NOMO-1 treated with DMSO at 0.1 percent for 48 hours (cell line): ENCODE measurements around the gene TUBA8.

ENCODE experiments used
- DNase-seq: peaks from one replicate; lab custom pipeline; 2025; ENCODE audit not compliant: unreplicated experiment; lab: John Stamatoyannopoulos, UW

Gene TUBA8

DNA sequence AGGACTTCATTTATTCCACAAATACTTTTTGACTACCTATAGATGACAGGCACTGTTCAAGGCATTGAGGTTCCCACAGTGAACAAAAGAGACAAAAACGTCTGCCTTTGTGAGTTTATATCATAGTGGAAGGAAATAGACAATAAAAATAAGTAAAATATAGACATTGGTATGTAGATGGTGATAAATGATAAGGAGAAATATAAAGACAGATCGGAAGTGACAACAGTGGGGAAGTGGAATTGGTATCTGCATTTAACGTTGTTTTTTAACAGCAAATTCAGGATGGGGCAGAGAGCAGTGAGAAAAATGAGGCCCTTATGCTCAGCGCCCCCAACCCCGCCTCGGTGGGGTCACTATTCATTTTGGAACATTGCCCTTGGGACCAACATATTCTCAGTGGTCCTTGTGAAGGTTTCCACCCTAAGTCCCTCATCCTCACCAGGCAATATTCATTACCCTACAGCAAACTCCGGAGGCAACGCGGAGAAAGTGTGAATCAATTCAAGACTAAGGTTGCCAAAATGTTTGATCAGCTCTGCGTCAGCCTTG, 33.4 kb upstream of the TUBA8 start:
- no peak for DNase-seq

DNA sequence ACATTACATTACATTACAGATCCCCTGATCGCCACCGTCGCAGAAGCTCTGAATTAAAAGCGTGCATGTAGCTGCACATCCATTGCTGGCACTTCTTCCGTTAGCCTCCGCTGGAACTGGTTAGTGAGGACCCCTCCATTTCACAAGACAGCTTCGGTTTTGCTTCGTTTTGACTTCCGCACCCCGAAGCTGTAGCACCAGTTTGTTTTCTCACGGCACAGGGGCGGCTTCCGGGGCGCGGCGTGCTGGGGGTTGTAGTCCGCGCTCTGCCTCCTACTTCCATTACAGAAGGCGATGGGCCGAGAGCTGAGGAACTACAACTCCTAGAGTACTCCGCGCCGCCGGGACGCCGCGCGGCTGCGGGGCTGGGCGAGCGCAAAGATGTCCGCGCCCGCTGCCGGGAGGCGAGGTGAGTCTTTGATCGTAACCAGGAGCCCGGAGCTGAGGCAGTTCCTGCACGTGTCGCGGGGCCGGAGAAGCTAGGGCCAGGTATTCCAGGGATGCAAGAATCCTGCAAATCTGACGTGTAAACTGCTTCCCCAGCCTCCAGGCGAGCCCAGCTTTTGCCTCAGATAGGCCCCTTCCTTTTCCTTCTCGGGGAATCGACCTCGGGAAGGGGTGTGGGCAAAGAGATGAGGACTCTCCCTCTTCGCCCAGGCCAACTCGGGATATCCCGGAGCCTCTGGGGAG, 32.8 kb upstream of the TUBA8 start, which contains the start of gene PEX26:
TSS of gene PEX26 (plus strand) at position 352 of the 690 bp plus-strand sequence. CDS start 387 bp downstream, outside the sequence.
- peak; percentile 97 for DNase-seq

DNA sequence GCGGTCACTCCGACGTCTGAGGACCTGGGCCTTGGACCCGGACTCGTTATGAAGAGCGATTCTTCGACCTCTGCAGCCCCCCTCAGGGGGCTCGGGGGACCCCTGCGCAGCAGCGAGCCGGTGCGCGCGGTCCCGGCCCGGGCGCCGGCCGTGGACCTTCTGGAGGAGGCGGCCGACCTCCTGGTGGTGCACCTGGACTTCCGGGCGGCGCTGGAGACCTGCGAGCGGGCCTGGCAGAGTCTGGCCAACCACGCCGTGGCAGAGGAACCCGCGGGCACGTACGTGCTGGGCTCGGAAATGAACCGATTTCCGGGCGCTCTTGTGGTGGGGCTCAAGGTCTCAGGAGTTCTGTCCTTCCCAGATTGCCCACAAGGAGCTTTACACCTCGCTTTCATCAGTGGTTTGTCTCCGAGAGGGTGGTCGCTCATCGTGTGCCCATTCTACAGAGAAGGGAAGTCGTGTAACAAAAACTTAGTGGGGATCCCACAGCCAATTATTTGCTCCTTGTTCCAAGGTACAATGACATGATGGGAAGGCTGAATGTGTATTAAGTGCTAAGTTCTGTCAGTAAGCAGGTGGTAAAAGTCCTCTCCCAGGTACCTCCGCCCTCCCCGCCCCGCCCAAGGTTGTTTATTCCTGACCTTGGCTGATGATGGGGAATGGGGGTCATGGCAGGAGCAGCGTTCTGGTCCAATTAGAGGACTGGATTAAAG, 32.1 kb upstream of the TUBA8 start:
- DNase-seq: peak; percentile 16

DNA sequence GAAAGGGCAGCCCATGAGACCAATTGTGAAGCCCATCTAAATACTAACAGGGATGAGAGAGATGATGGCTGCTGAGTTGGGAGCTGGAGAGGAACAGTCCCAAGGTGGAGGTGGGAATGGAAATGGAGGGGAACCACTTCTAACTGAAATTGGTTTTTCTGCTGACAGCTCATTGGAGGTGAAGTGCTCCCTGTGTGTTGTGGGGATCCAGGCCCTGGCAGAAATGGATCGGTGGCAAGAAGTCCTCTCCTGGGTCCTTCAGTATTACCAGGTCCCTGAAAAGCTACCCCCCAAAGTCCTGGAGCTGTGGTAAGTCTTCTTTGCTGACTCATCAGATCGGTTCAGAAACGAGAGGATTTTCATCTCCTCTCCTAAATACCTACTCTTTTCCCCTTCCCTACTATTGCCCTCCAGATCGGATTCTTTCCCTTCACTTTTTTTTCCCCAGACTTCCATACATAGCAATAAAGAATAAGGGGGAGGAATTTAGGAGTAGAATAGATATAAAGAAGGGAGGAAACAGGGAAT, 30.8 kb upstream of the TUBA8 start:
- DNase-seq: no peak

DNA sequence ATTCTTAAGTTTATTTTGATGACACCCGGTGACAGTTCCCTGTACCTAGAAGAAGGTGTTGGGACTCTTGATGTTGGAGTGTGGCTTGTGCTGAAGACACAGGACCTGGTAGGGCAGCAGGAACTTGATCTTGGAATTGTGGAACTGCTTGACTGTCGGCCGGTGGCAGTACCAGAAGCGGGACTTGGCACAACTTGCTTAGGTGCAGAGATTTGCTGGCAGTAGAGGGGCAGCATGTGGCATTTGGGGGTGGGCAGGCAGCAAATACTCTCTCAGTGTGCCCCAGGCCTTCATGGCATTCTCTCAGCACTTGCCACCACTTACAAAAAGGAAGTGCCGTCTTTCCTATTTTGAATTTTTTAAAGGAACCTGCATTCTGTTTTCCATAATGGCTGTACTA, 29.2 kb upstream of the TUBA8 start:
- no peak for DNase-seq

DNA sequence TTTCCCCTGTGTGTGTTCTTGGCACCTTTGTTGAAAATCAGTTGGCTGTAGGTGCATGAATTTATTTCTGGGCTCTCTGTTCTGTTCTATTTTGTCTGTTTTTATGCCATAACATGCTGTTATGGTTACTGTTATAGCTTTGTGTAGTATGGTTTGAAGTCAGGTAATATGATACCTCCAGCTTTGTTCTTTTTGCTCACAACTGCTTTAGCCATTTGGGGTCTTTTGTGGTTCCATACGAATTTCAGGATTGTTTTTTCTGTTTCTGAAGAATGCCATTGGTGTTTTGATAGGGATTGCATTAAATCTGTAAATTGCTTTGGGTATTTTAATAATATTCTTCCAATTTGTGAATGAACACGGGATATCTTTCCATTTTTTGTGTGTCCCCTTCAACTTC, 28.1 kb upstream of the TUBA8 start:
- no peak for DNase-seq

DNA sequence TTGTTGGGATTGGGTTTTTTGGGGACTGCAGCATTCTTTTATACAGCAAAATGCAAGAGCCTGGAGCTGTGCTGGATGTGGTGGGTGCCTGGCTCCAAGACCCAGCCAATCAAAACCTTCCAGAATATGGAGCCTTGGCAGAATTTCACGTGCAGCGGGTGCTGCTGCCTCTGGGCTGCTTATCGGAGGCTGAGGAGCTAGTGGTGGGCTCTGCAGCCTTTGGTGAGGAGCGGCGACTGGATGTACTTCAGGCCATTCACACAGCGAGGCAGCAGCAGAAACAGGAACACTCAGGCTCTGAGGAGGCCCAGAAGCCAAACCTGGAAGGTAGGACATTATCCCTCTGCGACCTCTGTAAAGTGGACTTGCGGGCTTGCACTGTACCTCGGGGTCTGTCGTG, 27.2 kb upstream of the TUBA8 start:
- DNase-seq: no peak

DNA sequence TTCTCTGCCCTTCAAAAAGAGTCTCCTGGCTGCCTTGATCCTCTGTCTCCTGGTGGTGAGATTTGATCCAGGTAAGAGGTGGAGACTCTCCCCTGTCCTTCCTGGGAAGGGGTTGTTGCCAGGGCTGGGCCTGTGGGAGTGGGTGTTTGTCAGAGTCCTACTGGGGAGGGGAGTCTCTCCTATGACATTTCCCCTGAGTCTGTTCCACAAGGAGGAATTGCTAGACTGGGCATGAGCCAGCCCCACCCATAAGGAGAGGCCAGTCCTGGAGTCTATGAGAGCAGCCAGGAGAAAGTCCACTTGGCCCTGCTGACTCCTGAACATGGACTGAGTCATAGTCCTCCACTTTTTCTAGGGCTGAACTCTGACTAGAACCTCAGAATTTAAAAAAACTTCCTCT, 25.4 kb upstream of the TUBA8 start:
- DNase-seq: no peak

DNA sequence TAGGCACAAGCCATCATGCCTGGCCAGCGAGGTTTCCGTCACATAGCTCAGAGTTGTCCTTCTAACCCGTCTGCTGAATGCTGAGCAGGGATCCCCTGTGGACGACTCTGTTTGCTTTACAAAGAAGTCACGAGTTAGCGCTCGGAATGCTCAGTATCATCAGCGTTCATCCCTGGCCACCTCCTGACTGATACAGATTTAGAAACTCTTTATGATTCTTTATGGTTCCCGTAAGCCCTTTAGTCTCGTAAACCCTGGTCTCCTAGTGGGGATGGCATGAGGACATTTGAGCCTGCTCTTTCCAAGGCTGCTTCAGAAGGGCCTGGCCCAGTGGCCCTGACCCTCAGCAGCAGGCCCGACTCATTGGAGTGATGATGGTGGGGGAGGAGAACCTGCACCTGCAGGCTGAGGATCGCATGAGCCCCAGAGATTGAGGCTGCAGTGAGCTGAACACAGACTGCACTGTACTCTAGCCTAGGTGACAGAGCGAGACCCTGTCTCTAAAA, 23.2 kb upstream of the TUBA8 start:
- no peak for DNase-seq

DNA sequence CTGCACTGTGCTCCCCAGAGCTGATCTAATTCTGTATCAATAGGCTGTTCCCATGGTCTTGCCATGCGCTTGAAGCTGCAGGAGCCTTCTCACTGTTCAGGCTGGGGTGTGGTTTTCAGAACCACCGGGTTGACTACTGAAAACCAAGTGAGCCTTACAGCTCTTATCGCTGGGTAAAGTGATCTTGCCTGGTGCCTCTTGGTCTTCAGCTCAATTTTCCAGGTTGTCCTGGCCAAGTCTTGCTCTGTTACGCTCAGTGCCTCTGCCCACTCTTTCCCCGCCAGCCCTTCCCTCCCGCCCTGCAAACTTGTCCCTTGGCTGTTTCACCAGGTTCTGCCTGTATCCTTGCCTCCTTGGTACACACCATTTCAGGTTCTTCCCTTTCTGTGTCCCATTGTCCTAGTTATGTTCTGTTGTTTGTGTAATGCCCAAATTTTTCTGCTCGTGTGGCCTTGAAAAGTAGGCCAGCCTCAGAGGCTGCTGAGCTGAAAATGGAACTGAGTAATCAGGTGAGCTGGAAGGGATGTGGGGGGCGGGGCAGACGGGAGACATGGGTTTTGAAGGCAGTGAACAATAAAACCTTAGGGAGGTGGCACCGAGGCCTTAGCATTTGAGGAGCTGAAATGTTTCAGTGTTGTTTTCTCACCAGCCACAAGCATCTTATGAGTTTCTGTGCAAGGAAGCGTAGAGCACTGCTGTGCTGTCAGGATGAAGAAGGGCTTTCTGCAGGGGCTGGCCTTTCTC, 21.6 kb upstream of the TUBA8 start:
- no peak for DNase-seq

DNA sequence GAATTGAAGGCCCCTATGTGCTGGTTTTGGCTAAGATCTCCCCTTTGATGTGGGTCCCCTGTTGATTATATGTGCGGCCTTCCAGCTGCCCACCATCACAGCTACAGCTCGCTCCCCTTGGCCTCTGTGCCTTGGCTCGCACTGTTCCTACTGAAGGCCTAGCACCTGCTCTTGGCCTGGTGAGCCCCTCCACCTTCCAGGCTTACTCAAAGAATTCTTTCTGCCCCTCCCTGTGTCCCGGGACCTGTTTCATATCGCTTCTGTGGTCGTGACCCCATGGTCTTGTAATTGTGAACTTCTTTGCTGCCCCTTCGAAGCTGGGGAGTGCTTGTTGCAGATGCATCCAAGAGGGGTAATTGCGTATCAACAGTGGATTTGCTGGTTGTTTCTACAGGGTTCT, 20.3 kb upstream of the TUBA8 start:
- no peak for DNase-seq

DNA sequence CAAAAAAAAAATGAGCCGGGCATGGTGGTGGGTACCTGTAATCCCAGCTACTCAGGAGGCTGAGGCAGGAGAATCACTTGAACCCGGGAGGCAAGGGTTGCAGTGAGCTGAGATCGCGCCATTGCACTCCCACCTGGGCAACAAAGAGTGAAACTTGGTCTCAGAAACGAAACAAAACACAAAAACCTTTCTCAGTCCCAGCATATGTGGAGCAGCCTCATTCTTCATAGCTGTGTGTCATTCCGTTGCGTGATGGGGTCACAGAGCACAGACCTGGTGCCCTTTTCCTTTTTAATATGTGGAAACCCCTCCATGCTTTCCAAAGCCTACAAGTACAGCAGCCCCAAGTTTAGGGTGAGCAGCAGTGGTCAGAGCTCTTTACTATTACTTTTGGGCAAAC, 19.1 kb upstream of the TUBA8 start:
- no peak for DNase-seq

DNA sequence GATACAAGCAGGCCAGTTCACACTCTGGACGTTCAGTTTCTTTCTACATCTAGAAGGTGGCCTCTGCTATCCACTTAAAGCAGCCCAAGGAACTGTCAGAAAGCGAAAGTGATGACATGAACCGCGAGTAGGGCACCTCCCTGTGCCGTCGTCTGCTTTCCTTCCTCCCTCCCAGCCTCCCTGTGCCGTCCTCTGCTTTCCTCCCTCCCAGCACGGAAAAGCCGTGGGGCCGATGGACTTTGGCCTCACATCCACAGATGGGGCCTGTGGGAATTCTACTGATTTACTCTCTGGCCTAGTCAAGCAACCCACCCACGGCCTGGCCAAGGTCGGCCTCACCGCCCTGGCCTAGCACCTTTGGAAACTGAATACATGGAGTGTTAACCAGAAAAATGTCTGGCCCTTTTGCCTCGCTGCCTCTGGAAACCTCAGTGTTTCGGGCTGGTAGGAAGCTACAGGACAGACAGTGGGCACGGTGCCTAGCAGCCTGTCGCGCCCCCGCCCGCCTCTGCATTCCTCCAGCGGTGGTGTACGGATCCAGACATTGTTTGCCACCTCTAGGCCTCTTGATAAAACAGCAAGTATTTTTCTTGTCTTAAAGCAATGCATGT, 18.6 kb upstream of the TUBA8 start:
- no peak for DNase-seq

DNA sequence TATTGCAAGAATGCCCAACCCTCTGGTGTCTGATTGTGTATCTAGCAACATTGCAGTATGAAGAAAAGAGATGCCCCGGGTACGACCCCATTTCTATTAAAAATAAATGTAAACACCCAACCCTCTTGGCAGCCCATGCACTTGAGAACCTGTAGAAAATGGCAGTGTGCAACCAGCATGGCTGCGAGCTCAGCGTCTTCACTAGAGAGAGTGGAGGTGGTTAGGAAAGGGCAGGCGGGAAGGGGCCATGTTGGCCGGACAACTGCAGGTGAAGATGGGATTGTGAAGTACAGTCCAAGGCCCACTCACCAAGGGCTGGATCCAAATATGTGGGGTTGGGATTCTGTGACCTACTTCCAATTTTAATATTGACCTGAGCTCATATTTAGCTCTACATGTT, 16.9 kb upstream of the TUBA8 start:
- no peak for DNase-seq

DNA sequence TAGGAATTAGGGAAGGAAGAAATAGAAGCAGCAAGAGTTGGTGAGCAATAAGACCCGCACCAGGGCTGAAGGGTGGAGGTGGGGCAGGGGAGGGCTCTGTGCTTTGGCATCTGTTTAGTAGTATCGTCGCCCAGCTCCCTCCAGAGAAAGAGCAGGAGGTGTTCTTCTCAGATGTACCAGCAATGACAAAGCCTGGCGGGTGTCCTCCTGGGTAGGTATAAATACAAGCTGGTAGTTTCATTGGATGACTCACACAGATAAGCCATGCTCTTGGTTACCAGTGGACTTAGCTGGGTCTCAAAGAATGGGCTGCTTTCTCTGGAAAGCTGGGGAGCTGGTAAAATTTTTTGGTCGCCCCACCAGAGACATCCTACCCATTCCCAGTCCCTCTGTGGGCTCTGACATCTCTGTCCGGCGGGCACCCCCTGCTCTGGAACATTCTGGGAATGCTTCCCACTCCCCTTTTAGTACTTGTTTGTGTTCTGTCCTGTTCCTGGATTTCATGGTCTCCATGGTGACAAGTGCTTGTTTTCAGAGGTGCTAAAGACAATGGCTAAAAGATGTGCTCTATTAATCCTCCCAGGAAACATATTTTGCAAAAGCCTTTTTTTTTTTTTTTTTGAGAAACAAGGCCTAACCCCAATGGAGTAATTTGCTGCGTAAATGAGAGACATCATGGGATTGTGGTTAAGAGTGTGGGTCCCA, 15.4 kb upstream of the TUBA8 start:
- DNase-seq: no peak

DNA sequence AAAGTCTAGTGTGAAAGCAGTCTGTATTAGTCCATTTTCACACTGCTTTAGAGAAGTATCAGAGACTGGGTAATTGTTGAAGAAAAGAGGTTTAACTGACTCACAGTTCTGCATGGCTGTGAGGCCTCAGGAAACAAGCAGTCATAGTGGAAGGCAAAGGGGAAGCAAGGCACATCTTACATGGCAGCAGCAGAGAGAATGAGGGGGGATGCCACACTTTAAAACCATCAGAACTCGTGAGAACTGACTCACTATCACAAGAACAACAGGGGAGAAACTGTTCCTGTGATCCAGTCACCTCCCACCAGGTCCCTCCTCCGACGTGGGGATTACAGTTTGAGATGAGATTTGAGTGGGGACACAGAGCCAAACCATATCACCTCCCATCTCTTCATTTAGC, 13.8 kb upstream of the TUBA8 start:
- DNase-seq: no peak

DNA sequence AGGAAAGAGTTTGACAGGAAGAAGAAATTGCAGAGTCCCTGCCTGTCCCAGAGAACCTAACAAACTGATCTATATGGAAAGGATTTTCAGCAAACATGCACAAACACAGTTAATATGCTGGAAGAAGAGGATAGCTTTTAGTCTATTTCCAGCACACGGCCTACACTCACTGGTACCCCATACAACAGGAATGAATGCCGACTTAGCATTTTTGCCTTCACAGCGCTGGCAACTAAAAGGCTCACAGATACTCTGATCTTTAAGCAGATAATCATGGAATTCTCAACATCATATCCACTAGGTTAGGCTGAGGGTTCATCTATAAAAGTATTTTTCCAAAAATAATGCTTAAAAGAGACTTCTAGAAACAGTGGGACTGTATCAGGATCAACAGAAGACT, 9.8 kb upstream of the TUBA8 start:
- DNase-seq: no peak

DNA sequence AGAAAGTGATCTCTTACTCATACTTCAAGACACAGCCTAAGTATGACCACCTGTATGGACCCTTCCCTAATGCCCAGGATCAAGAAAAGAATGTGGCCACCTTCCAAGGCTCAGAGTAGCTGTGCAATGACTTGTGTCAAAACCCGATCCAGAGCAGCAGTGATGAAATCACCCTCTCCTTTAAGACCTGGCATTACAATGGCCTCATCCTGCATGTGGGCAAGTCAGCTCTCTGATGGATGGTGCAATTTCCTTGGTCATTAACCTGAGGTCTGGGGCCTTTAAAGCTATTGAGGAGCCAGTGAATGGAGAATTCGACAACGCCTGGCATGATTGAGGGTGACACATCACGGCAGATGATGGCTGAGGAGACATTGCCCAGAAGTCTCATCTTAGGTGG, 9.1 kb upstream of the TUBA8 start:
- peak; percentile 67 for DNase-seq

DNA sequence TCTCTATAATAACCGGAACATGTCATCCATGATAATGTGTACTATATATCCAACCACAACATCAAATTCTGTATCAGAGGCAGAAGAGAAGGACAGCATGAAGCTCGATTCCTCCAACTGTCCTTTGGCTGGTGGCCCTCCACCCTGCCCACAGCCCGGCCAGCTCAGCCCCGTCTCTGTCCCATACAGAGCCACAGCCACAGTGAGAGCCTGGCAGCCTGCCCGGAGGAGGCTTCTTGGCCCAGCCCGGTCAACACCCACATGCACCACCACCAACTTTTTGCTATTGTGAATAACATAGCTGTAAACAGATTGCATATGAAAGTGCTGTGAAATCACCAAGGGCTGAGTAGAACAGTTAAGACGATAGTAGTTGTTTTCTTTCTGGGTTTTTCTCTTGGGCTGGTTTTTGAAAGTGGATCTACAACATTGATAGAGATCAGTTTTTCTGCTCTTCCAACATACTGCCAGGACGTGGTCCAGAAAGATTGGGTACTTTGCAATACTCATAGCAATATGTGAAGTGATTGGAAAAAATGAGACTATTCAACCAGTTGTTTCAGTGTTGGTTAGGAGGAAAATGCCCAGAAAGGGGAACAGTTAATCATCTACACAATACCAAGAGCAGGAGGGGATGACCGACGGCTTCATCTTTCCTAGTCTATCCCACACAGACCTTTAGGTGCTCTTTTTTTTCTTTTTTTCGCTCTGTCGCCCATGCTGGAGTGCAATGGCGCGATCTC, 6.9 kb upstream of the TUBA8 start:
- DNase-seq: no peak

DNA sequence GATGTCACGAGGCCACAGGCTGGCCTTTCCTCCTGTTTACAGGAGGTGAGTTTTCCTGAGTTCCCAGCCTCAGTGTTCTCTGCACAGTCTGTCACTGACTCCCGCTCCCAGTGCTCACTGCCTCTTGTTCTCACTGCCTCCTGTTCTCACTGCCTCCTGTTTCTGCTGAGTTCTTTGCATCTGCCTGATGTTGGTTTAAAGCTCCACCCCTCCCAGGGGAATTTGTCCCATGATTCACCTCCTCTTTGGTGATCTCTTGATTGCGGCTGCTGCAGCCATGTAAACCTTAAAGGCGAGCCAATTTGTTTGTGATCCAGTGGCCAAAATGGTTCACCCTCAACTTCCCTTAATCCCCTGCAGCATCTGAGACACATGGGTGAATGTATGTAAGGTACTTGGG, 6.0 kb upstream of the TUBA8 start:
- no peak for DNase-seq
